GM20000 (cell line): Measurements from ENCODE around the gene EIF1B.

Experiments used
- DNase-seq: peaks from one replicate; pipeline ENCODE4 v3.0.0; 2012; ENCODE audit warnings: low spot score
- TF ChIP-seq, protein P1 (sequence below): IDR thresholded peaks from 2 replicates; pipeline ENCODE4 v1.5.1; 2012; ENCODE audit warnings: mild to moderate bottlenecking, control low read depth; ENCODE audit errors: extremely low read depth, missing control alignments

Gene EIF1B

DNA sequence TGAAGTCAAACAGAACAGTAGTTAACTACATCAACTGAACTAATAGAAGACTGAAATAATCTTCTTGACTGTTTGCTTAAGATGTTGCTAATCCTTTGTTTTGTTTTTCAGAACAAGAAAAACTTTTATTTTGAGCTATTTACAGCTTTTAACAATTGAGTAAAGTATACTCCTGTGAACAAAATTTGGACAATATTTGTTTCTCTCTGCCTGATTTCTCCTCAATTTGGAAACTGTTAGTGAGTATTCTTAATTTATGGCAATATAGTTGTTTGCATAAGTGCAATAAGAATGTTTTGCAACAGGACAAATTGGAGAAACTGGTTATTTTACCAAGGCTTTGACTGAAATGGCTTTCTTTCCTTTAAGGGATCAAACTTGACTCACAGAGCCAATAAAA is 41.0 kb downstream of the EIF1B start:
- TF ChIP-seq, protein P1, sequence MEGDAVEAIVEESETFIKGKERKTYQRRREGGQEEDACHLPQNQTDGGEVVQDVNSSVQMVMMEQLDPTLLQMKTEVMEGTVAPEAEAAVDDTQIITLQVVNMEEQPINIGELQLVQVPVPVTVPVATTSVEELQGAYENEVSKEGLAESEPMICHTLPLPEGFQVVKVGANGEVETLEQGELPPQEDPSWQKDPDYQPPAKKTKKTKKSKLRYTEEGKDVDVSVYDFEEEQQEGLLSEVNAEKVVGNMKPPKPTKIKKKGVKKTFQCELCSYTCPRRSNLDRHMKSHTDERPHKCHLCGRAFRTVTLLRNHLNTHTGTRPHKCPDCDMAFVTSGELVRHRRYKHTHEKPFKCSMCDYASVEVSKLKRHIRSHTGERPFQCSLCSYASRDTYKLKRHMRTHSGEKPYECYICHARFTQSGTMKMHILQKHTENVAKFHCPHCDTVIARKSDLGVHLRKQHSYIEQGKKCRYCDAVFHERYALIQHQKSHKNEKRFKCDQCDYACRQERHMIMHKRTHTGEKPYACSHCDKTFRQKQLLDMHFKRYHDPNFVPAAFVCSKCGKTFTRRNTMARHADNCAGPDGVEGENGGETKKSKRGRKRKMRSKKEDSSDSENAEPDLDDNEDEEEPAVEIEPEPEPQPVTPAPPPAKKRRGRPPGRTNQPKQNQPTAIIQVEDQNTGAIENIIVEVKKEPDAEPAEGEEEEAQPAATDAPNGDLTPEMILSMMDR: no peak
- no peak for DNase-seq

DNA sequence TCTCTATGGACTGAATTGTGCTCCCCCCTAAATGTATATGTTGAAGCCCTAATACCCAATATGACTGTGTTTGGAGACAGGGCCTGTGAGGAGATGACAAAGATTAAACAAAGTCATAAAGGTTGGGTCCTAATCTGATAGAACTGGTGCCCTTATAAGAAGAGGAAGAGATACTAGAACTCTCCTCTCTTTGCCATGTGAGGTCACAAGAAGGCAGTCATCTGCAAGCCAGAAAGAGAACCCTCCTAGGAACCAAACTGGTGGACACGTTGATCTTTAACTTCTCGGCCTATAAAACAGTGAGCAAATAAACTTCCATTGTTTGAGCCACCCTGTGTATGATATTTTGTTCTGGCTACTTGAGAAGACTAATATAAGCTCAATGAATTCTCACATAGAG is 45.9 kb downstream of the EIF1B start:
- TF ChIP-seq, protein P1: no peak
- DNase-seq: no peak

DNA sequence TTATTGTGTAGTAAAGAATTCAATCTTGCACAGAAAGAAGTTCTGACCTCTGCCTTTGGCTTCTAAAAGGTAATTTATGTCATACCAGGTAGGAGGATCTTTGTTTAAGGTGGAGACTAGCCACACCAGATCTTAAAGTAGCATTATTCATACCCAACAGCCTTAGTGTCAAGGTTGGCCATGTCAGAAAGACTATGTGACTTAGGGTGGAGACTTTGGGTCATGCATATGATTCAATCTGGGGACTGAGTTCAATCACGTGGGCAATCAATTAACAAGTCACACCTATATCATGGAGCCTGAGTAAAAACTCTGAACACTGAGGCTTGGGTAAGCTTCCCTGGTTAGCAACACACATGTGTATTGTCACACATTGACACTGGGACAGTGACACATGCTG is 48.9 kb downstream of the EIF1B start:
- TF ChIP-seq, protein P1: no peak
- DNase-seq: no peak
